Measurements from ENCODE around the gene CAMK4. TPM values are rescaled to one million over a fixed set of nuclear protein-coding genes. Genes with fewer than 3 reads are reported as not detected.

The CAMK4 gene
- total and polyA plus RNA-seq, 9 of the 15 experiments (the other 6 are each of a cell fraction or from before 2014, with no cell fraction given): 0.35 TPM; not detected in 8

DNA sequence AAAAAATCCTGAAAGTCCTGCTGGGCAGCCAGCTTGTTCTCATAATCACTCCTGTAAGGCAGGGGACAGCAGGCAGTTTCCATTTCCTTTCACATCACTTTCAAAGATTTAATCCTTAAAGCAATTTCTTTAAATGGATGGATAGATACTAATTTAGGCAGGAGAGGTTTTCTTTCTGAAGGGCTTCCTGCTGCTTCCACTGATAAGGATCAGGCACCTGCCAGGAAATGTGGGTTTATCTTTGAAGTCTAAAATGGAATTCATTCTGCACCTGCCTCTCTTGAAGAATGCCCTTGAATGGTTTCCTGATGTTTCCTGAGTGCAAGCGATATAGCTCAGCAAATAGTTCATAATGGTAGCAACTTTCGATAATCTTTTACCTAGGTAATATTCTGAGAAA, 223.6 kb downstream of the CAMK4 start:
- H3K9me3 ChIP-seq (replicated peaks; ENCODE audit: control insufficient read depth, insufficient read depth, low read depth, low read length): no peaks in the 10 kb centered on the region
- no peaks in the 10 kb centered on the region for H3K79me2 ChIP-seq (ENCODE audit: control insufficient read depth, insufficient read depth, low read length)
- no peaks in the 10 kb centered on the region for H4K20me1 ChIP-seq (replicated peaks; ENCODE audit: control insufficient read depth, insufficient read depth, low read length)
- H2AFZ ChIP-seq (ENCODE audit: low read depth, low read length): no peak overlapping the region
- ChIA-PET POLR2A (no interaction called here), CTCF (ENCODE audit: low intra/inter-chr PET ratio) (no interaction called here)
- no peak overlapping the region for H3K27ac ChIP-seq (ENCODE audit: extremely low read depth, low read depth, low read length)
- DNase-seq (ENCODE audit: extremely low read depth in 1 of 4, low spot score in 3 of 4) (no peak), ATAC-seq (no peak), FAIRE-seq (no peak)
- TF ChIP-seq ZNF3 (CRISPR knock-in tag; IDR thresholded peaks at IDR 0.05): no peak
- no peak for TF ChIP-seq MTF1 (CRISPR knock-in tag; IDR thresholded peaks at IDR 0.05; ENCODE audit: borderline replicate concordance)
- no peak for TF ChIP-seq TAL1 (IDR thresholded peaks at IDR 0.05)
- TF ChIP-seq, protein P1, sequence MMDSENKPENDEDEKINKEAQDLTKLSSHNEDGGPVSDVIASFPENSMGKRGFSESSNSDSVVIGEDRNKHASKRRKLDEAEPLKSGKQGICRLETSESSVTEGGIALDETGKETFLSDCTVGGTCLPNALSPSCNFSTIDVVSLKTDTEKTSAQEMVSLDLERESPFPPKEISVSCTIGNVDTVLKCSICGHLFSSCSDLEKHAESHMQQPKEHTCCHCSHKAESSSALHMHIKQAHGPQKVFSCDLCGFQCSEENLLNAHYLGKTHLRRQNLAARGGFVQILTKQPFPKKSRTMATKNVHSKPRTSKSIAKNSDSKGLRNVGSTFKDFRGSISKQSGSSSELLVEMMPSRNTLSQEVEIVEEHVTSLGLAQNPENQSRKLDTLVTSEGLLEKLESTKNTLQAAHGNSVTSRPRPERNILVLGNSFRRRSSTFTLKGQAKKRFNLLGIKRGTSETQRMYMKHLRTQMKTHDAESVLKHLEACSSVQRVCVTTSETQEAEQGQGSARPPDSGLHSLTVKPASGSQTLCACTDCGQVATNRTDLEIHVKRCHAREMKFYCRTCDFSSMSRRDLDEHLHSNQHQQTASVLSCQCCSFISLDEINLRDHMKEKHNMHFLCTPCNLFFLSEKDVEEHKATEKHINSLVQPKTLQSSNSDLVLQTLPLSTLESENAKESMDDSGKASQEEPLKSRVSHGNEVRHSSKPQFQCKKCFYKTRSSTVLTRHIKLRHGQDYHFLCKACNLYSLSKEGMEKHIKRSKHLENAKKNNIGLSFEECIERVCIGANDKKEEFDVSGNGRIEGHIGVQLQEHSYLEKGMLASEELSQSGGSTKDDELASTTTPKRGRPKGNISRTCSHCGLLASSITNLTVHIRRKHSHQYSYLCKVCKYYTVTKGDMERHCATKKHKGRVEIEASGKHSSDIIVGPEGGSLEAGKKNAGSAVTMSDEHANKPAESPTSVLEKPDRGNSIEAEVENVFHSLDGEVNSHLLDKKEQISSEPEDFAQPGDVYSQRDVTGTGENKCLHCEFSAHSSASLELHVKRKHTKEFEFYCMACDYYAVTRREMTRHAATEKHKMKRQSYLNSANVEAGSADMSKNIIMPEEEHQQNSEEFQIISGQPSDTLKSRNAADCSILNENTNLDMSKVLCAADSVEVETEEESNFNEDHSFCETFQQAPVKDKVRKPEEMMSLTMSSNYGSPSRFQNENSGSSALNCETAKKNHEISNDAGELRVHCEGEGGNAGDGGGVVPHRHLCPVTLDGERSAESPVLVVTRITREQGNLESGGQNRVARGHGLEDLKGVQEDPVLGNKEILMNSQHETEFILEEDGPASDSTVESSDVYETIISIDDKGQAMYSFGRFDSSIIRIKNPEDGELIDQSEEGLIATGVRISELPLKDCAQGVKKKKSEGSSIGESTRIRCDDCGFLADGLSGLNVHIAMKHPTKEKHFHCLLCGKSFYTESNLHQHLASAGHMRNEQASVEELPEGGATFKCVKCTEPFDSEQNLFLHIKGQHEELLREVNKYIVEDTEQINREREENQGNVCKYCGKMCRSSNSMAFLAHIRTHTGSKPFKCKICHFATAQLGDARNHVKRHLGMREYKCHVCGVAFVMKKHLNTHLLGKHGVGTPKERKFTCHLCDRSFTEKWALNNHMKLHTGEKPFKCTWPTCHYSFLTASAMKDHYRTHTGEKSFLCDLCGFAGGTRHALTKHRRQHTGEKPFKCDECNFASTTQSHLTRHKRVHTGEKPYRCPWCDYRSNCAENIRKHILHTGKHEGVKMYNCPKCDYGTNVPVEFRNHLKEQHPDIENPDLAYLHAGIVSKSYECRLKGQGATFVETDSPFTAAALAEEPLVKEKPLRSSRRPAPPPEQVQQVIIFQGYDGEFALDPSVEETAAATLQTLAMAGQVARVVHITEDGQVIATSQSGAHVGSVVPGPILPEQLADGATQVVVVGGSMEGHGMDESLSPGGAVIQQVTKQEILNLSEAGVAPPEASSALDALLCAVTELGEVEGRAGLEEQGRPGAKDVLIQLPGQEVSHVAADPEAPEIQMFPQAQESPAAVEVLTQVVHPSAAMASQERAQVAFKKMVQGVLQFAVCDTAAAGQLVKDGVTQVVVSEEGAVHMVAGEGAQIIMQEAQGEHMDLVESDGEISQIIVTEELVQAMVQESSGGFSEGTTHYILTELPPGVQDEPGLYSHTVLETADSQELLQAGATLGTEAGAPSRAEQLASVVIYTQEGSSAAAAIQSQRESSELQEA (IDR thresholded peaks at IDR 0.05; ENCODE audit: low read depth): no peak
- TF ChIP-seq MYNN (IDR thresholded peaks at IDR 0.05): no peak
- no peak for TF ChIP-seq MYNN (CRISPR knock-in tag; IDR thresholded peaks at IDR 0.05)
- no peak for TF ChIP-seq ELF1 (tag; IDR thresholded peaks at IDR 0.05)
- no peak for TF ChIP-seq TEAD4 (IDR thresholded peaks at IDR 0.05; ENCODE audit: low read length)
- TF ChIP-seq TEAD4 (CRISPR knock-in tag; IDR thresholded peaks at IDR 0.05; ENCODE audit: borderline replicate concordance): no peak
- no peaks in the 10 kb centered on the region for H3K9me1 ChIP-seq (ENCODE audit: control insufficient read depth, insufficient read depth, low read length)
- WGBS (ENCODE audit: insufficient coverage, low coverage, missing lambda C conversion rate): 0% methylated on average over 2 of the region's 2 CpGs
- intact Hi-C loops (cut with micrococcal nuclease): no loop called here
- no peaks in the 10 kb centered on the region; a peak in 1 of 5 replicates for H3K27me3 ChIP-seq (ENCODE audit: control insufficient read depth in 2 of 2, insufficient read depth in 2 of 2, low read length in 2 of 2)
- H3K4me3 ChIP-seq: no peak overlapping the region
- in situ Hi-C loops (cut with MboI): no loop called here
- no peak overlapping the region for H3K4me2 ChIP-seq (ENCODE audit: insufficient read depth, low read length)
- no peaks in the 10 kb centered on the region for H3K4me1 ChIP-seq (replicated peaks in 1 of 2; ENCODE audit: control insufficient read depth in 2 of 2, insufficient read depth in 2 of 2, low read length in 2 of 2)
- H3K36me3 ChIP-seq (ENCODE audit: control insufficient read depth, insufficient read depth, low read length): no peaks in the 10 kb centered on the region
- H3K9ac ChIP-seq (ENCODE audit: insufficient read depth in 1 of 2, low read depth in 2 of 2, low read length in 2 of 2): no peak overlapping the region
- BruUV-seq (replicated peaks): no TSS peak
